H4 (cell line): ENCODE data around the gene FBXO24. TPM values are rescaled to one million over a fixed set of nuclear protein-coding genes. Genes with fewer than 3 reads are reported as not detected.
A peak's percentile ranks its signal among the peaks of the same experiment; 100 is the strongest.
"Not testable (repeated sequence)": the region's sequence is repeated elsewhere in the genome, so short reads cannot be mapped to it uniquely, and the experiment has no call there.

Experiments used
- DNase-seq: peaks from one replicate; pipeline ENCODE4 v3.0.0-alpha.2; 2015; ENCODE audit warnings: low spot score
- total RNA-seq: library from RNA; depleted of rRNA; stranded (reverse); fragments of >200 nt; shearing (Covaris generic); gene quantifications from 2 replicates; pipeline ENCODE4 v1.2.3, GENCODE V29; 2014

FBXO24 gene
- total RNA-seq, 1 experiment from 2014 or later = 0.15 TPM

DNA sequence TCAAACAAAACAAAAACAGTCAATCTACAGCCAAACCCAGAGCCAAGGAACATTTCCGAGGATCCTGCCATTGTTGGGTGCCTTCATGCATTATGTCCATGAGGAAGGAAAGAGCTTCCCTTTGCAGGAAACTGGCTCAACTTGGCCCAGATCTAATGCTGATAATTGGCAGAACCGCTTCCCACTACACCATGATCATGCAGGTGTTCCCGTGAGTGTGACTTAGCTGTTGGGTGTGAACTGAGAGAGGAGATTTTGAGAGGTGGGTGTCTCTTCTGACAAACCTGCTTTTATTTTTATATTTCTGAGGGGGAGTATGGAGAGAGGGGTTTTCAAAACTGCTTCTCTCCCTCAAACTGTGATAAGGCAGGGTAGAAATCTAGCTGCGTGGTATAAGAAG is 27.0 kb upstream of the FBXO24 start:
- DNase-seq = no peak

DNA sequence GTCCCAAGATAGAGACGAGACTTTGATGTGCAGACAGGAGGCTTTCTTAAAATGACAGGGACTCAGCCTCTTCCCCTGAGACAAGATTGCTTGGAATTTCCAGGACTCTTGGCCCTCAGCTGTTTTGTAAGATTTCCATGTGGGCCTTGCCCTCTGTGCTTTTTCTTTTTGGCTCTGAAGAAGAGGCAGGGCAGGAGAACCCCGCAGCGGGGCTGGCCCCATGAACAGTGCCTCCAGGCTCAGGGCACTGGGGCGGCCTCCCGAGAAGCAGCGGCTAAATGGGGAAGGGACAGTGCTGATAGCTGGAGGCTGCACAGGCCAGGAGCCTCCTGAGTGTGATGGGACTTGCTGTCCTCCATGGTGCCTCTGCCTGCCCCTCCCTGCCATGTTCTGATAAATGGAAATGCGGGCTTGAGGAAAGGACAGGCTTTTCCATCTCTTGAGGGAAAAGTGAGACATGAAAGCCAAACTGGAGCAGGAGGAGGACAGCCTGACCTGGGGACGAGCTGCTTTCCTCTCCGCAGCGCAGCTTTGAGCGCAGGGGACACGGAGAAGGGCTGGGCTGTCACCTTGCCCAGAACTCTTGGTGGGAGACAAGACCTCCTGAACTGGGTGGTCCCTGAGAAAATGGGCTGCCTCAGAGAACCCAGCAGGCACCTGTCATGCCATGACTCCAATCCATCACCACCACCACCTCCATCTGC is 24.5 kb upstream of the FBXO24 start:
- no peak for DNase-seq

DNA sequence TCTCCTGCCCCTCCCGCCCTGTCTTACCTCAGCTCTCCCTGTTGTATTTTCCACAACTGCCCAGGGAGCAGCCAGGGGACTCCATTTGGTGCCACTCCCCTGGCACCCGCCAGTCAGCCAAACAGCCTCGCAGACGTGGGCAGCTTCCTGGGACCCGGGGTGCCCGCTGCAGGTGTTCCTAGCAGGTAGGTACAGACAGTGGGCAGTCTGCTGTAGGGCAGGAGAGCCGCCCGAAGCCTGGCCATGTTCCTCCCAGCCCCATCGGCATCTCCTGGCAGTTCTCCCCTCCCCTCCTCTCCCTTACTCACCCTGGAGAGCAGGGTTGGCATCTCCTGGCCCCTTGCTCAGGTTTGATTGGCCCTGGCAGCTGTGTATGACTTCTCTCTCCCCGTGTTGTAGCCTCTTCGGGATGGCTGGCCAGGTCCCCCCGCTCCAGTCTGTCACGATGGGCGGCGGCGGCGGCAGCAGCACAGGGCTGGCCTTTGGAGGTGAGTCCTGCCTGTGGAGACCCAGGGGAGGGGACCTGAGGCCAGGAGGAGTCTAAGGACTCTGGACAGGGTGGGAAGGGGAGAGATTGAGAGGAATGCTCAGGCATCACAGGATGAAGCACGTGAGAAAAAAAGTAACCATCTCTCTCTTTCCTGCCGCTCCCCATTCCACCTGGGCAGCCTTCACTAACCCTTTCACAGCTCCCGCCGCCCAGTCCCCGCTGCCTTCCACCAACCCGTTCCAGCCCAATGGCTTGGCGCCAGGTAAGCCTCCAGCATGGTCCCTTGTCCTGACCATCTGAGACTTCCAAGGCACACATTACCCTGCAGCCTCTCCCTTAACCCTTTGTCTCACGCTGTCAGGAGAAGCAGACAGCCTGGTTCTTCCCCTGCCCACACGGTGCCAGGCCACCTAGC is 23.7 kb upstream of the FBXO24 start:
- no peak for DNase-seq

DNA sequence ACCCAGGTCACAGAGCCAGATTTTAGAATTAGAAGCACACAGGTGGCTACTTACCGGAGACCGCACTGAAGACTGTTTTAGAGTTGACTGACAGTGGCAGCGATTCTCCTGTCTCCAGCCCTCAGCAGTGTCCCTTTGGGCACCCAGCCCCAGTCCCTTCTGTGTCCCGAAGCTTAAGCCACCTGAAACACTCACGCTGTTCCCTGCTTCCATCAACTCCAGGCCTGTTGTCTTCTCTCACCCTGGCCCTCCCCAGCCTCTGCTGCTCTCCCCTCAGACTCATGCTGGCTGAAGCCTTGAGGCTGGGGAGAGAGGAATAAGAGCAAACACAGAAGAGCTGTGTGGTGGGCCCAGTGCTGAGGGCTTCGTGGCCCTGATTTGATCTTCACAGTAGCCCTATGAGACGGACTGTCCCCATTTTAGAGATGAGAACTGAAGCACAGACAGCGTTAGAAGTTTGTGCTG is 23.0 kb upstream of the FBXO24 start:
- no peak for DNase-seq

DNA sequence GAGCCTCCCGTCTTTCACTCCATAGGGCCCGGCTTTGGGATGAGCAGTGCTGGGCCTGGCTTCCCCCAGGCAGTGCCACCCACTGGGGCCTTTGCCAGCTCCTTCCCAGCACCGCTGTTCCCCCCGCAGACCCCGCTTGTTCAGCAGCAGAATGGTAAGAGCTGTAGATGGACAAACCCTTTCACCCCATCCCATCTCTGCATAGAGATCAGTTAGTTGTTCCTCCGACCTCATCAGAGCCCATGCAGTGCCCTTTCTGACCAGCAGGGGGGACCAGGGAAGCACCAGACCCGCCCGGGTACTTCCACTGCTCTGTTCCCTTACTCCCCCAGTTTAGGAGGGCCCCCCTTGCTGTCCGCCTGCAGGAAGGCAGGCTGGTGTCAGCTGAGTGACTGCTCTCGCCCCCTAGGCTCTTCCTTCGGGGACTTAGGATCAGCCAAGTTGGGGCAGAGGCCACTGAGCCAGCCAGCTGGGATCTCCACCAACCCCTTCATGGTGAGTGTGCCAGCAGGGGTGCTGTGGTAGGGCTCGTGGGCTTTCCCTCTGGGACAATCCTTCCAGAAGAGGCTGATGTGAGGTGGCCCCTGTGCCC is 22.2 kb upstream of the FBXO24 start:
- peak; percentile 48 for DNase-seq

DNA sequence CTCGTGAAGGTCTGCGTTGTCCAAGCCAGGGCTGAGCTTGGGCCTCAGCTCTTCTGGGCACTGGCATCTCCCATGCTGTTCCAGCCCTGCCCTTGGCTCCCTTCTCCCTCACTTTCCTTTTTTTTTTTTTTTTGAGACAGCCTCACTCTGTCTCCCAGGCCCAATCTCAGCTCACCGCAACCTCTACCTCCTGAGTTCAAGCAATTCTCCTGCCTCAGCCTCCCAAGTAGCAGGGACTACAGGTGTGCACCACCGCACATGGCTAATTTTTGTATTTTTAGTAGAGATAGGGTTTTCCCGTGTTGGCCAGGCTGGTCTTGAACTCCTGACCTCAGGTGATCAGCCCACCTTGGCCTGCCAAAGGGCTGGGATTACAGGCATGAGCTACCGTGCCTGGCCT is 21.7 kb upstream of the FBXO24 start:
- DNase-seq = not testable (repeated sequence)

DNA sequence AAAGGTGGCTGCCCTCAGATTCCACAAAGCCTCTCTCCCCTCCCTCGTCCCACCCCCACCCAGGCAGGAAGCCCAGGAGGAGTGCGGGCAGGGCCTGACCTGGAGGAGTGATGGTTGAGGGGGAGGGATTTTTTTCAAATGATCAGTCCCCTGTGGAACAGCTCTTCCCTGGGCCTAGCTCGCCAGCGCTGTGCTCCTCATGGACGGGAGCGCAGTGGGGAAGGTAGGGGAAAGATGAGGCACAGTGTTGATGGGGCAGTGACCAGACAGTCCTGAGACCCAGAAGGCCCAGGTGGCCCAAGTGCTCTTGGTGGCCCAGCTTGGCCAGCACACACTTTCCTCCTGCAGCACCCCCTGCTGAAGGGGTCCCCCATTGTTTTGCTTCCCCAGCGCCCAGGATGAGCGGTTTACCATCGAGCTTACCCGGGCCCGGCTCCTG is 21.0 kb upstream of the FBXO24 start:
- no peak for DNase-seq

DNA sequence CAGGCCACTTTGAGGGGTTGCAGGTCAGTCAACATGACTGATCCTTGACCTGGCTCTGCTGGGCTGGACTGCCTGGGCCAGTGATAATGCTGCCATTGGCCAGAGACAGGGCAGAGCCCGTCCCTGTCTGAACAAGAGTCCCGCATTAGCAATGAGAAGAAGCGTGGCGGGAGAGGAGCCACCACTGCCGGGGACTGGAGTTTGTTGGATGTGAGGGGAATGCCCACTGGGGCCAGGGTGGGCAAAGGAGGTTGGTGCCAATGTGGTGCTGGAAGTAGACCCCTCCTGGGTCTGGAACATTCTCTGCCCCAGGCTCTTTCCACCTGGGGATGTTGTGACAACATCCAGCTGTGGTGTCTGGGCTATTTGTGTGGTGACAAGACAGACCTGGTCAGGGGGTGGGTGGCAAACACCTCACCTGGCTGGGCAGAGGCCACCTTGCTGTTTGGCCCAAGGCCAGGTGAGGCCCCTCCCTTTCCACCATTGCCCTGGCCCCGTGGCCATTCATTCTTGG is 20.1 kb upstream of the FBXO24 start:
- DNase-seq = no peak

DNA sequence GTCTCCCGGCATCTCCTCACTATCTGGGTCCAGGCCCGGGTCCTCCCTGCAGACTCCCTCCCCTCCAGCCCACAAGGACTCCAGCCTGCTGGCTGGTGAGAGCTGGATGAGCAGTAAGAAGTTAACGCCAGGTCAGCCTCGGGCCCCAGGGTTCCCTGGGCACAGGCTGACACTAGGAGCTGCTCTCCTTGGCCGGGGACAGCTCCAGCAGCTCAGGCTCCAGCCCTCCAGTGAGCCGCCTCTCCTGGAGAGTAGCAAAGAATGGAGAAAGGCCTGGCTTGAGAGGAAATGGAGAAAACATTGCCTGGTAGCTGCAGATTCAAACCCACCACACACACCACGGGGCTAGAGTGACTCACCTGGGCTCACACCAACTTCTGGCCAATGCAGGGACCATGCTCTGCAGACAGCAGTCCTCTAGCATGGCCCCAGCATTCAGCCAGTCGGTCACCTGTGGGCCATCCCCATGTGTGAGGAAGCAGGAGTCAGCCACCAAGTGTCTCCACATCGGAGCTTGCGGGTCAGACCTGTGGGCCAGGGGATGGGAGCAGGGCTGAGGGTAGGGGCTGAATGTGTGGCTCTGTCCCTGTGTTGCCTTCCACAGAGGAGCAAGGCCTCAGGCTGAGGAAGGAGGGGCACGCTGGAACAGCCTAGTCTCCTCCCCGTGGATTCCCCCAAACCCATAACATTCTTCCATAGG is 18.9 kb upstream of the FBXO24 start:
- DNase-seq = no peak

DNA sequence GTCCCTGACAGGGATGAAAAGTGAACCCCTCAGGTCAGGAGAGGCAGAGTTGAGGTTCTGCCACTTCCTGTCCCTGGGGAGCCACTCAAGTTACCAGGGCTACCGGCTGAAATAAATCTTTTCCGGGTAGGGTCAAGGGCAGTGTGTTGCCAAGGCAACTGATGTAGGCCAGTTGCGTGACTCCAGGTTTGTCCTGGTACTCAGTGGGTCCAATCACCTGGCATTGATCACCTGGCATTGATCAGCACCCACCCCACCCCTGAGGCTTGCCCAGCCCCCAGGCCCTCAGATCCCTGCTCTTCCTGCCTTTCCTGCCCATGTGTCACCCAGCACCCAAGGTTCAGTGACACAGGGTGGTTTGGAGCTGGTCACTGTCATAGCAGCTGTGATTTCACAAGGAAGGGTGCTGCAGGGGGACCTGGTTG is 18.4 kb upstream of the FBXO24 start:
- DNase-seq = no peak

DNA sequence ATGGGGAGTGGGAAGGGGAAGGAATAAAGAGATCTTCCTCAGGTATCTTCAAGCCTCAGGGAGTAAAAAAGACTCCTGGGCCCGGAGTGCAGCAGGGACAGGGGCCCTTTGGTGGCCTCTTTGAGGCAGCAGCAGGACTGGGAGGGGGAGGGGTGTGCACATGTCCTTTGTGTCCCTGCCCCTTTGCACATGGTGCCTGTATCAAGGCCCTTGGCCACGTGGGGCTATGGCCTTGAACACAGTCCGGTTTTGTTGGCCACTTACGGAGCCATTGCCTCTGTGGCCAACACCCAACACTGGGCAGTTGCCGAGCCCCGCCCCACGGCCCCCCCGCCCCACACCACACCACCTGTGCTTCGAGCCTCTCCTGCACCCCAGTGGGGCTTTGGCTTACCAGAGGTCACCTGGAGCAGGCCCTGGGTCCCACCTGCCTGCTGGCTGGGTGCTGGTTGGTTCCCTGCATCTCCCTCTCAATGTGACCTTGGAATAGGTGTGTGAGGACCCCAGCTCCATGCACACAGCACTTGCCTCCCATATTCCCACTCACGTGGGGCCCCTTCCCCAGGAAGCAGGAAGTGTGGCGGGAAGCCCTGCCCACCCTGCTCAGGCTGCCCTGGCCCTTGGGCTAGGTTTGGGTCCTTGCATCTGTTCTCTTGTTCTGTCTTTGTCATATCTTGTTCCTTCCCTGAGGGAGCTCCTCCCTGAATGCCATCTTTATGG is 17.8 kb upstream of the FBXO24 start:
- no peak for DNase-seq

DNA sequence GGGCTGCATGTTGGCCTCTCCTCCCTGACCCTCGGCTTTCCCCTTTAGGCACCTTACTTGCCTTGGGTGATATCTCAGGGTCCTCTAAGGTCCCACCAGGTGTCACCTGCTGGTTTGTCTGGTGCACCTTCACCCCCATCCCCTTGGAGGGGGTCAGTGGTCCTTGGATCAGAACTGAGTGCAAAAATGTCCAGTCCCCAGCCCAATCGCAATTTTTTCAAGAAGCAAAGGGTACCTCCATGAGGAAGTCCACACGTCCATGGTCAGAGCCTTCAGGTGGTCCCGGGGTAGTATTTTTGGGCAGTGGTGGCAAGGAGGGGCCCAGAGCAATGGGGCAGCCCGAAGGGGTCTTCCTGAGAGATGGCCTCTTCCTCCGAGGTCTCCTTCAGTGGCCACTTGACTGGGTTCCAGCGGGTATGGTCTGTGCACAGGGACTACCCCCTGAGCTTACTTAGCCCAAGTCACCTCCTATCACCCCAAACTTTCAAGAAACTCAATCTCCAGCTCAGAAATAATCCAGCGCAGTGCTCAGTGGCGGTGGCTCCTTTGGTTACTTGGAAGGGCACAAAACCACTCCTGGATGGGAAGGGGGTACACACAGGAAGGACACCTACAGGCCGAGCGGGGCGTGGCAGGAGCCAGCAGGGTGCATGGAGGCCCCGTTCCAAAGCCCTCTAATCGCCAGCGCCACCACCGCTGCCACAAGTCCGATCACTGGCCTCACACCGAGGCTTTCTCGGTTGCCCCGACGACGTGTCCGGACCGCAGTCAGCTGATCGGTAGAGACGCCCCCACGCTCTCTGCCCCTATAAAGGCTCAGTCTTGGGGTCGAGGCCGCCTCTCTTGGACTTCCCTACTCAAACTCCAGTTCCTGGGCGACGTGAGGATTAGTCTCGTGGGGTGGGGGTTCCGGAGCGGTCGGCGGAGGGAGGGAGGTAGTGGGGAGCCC is 17.0 kb upstream of the FBXO24 start:
- no peak for DNase-seq

DNA sequence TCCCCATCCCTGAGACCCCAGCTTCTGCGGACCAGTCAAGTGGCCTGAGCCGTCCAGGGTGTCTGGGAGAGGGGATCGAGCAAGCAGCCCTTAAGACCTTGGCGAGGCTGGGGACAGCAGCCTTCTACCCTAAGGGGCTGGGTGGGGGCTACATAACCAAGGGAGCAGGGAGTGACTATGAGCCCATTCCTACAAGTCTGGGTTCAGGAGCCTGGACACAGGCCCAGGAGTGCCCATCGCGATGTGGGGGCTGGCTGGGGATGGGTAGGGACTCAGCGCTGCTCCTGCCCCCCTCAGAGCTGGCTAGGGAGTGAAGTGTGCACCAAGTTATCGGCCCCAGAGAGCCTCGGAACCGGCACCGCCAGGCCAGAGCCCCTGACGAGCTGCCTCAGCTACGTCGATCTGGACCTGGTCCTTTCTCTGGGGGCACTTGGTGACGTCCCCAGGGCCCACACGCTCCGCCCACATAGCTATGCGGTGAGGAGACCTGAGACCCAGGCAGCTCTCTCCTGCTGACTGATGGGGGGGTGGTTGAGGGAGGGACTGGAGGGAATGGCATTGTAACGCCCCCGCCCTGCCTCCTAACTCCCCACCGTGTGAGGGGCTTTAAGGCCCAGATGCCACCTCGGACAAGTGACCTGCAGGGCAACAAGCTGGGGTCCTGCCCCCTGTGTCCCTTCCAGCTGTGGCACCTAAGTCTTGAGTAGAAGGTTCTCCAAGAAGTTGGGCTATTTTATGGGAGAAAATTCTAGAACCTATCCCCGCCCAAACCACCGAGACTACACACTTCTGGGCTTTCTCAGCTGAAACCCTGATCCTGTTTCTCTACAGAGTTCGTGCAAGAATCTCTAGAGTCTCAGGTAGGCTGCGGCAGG is 14.9 kb upstream of the FBXO24 start:
- no peak for DNase-seq

DNA sequence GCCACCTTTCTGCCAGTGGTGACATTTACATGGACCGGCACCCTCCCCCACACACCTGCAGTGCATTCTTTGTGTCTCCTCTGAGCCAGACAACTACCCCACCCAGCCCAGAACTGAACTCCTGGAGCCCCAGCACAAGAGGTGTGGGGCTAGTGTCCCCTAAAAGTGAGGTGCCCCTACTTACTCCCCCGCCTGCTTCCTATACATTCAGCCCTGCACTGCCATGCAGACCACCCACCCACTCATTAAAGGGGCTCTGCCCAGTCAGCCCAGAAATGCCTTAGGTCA is 14.4 kb upstream of the FBXO24 start:
- no peak for DNase-seq

DNA sequence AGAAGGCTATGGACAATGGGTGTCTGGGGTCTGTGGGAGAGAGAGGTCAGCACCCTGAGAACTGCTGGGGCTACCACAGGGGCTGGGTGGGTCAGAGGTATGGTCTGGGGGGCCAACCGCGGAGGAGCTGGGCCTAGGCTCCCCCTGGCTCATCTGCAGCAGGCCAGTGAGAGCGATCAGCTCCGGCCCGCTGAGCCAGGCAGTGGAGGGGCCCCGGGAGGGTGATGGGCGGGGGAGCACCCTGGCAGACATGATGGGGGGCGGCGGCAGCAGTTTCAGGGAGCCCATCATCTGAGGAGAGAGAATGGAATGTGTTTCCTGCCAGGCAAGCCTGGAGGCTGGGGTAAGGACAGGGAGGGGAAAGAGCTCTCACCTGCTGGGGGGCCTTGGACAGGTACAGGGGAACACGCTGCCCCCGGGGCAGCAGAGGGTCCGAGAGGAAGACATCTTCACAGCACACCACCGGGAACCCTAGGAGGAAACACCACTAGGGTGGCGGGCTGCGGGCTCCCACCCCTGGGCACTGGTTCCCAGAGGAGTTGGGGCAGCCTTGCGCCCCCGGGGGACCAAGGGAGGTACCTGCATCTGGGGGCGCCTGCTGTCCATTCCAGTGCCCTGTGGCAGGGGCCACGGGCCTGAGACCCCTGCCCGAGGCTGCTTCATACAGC is 13.7 kb upstream of the FBXO24 start:
- no peak for DNase-seq

DNA sequence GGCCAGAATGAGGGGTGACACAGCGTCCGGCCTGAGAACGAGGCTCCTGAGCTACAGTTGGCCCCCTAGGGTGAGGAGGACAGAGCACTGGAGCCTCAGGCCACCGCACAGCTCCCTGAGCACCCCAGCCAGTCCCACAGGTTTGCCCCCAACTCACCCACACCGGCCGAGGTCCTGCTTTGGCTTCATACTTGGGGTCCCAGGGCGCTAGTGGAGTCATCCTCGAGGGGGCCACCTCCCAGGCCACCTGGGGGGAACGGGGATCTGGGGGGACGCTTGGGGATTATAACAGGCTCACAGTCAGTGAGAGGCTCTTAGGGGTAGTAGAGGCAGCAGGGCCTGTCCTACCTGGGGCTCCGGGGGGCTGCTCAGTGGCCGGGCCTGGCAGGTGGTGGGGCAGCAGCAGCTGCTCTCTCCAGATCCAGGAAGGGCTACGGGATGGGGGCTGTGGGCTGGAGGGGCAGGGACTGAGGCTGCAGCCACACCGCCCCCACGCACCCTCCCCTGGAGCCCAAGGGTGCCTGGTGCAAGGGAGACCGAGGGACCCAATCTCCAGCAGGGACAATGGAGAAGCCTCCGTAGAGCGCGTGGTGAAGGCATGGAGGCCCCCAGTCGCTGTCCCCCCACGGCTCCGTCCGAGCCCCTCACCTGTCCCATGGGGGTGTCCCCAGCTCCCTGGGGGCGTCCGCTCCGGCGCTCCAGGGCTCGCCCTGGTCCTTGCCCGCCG is 13.0 kb upstream of the FBXO24 start:
- no peak for DNase-seq

DNA sequence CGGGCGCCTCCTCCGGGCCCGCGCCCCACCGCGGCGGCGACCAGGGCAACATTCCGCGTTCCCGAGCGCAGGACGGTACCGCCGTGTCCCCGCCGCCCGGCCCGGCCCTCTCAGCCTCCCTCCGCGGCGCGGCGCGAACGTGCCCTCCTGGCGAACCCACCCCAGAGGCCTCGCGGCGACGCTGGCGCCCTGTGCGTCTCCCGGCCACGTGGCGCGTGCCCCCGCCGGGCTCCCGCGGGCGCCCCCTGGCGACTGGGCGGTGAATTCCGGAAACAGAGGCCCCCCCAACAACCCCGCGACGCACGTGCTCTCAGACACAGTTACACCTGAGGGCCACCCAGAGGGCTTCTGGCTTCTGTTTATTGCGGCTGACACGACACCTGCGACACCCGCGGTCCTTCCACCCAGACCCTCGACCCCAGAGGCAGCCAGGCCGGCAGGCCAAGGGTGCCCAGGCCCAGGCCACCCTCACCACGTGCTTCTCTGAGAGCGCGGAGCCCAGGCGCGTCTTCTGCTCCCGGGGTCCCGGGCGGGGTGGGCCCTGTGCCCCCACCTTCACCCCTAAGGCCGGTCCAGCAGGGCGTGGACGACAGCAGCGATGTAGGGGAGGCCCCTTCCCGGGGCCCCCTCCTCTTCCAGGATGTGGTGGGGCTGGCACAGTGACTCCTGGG is 12.3 kb upstream of the FBXO24 start, which contains the start of gene SAP25:
Gene SAP25, minus strand, starts transcription at position 210 of the 671 bp plus-strand sequence. Its CDS starts 158 bp downstream, at position 52.
- no peak for DNase-seq
